Measurements from ENCODE around the gene FKBP2.

The FKBP2 gene

GRCh38 chr11:64219354-64219684, 21.6 kb upstream of the FKBP2 start:
- DNase-seq, result no peak

DNA sequence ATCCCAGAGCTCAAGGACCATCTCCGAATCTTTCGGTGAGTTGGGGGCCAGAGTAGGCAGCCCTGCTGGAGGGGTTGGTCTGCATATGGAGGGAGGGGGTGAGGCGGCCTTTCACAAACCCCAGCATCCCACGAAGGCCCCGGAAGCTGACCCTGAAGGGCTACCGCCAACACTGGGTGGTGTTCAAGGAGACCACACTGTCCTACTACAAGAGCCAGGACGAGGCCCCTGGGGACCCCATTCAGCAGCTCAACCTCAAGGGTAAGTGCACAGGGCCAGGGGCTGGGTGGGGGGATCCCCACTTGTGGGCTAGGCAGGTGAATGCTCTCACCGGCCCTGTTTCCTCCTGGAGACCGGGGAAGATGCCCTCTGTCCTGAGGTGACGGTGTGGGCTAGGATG, 21.1 kb upstream of the FKBP2 start:
- DNase-seq, result no peak

DNA sequence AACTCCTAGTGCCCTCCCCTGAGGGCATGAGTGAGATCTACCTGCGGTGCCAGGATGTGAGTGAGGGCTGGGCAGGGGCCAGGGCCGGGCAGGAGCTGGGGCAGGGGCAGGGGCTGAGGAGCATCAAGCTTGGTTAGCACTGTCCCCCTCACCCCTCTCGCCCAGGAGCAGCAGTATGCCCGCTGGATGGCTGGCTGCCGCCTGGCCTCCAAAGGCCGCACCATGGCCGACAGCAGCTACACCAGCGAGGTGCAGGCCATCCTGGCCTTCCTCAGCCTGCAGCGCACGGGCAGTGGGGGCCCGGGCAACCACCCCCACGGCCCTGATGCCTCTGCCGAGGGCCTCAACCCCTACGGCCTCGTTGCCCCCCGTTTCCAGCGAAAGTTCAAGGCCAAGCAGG, 20.6 kb upstream of the FKBP2 start:
- DNase-seq, result no peak

DNA sequence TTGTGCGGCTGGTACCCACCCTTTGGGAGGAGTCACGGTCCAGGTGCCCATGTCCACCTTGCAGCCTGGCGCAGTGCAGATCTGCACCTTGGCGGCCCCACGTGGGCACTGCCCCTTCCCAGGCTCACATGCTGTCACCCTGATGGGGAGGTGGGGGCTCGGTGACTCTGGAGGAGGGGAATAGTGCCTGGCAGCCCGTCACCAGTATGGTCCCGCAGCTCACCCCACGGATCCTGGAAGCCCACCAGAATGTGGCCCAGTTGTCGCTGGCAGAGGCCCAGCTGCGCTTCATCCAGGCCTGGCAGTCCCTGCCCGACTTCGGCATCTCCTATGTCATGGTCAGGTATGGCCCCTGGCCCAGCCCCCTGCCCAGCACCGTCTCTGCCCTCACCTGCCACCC, 20.1 kb upstream of the FKBP2 start:
- no peak for DNase-seq

DNA sequence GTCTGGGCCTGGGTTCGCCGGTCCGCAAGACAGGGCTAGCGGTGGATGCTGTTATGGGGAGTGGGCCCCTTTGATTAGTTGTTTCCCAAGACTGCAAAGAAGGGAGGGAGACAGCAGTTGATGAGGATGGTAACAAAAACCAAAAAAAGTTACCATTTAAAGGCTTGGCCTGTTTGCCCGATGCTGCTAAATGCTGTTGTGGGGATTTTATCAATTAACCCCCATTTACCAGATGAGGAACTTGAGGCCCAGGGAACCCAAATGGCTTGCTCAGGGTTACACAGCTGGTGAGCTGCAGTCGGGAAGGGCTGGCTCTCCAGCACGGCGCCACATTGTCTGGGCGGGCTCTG, 18.3 kb upstream of the FKBP2 start:
- no peak for DNase-seq

GRCh38 chr11:64223001-64223651, 17.8 kb upstream of the FKBP2 start:
- DNase-seq, result no peak

GRCh38 chr11:64224151-64224890, 16.6 kb upstream of the FKBP2 start:
- no peak for DNase-seq

- no peak for DNase-seq
Observed at GRCh38 chr11:64224891-64225607, 15.8 kb upstream of the FKBP2 start.

DNA sequence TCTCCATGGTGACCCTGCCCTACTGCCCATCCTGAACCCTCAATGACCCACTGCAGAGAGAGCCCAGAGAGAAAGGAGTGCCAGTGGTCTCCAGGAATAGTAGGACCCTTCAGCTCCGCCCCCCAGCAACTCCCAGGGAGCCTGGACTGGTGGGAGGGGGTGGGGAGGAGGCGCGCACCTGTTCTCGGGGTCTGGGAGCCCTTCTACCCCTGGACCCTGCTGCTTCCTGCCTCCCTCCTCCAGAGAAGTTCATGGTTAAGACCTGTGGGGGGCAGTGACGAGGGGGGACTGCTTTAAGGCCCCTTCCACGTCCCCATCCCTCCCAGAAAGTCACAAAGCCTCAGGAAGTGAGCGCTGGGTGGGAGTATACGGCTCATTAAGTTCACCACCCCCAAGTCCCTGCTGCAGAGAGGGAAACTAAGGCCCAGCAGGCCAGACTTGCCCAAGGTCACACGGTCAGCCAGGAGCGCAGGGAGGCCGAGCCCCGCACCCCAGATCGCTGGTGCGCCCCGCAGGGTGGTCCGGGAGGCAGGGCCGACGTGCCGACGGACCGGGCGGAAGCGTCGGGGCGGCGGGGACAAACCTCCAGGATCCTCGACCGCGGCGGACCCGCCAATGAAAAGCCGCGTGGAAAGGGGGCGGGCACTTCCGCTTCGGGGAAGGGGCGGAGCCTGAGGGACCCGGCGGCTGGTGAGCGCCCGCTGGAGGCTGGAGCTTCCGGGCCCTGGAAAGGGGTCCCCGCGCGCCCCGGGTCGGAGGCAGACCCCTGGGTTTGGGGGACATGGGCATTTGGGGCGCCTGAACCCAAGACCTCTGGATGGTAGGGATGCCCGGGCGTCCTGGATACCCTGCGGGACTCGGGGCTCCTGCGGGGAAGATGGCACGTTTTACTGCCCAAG, 15.0 kb upstream of the FKBP2 start, which contains the start of the genes NUDT22 and TRPT1:
TSS of gene NUDT22 (plus strand) at position 667 of the 899 bp plus-strand sequence. CDS start 379 bp downstream, outside the sequence.
TSS of gene TRPT1 (minus strand) at position 579 of the 899 bp plus-strand sequence. CDS start at position 253, 326 bp downstream.
- peak; percentile 57 to 94 (median 85) for DNase-seq

DNA sequence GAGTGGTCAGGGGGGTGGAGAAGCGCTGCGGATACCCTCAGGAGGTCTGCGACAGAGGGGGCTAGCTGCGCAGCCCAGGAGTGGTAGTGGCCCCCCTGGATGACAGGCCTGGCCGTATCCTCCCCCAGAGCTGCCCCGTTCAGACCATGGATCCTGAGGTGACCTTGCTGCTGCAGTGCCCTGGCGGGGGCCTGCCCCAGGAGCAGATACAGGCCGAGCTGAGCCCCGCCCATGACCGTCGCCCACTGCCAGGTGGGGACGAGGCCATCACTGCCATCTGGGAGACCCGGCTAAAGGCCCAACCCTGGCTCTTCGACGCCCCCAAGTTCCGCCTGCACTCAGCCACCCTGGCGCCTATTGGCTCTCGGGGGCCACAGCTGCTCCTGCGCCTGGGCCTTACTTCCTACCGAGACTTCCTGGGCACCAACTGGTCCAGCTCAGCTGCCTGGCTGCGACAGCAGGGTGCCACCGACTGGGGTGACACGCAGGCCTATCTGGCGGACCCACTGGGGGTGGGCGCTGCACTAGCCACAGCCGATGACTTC, 14.3 kb upstream of the FKBP2 start:
- peak in 19 of 51 donors; percentile 25 to 64 (median 43) for DNase-seq

DNA sequence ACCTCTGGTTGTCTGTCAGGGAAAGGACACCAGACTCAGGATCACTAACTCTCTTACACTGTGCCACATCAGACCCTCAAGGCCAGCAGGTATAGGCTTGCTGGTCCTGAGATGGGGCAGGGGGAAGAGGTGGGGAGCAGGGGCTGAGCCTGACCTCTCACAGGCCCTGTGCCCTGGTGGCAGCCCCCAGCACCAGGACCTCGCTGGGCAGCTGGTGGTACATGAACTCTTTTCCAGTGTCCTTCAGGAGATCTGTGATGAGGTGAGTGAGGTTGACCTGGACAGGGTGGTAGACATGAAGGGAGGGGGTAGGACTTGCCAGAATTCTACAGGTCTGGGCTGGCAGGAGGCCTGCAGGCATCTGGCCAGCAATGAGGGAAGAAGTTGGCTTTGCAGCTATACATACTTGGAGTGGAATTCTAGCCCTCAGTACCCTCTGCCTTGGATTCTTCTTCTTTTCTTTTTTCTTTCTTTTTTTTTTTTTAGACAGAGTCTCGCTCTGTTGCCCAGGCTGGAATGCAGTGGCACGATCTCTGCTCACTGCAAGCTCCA, 13.4 kb upstream of the FKBP2 start:
- no peak for DNase-seq

- DNase-seq, result no peak
Observed at GRCh38 chr11:64229090-64229743, 11.7 kb upstream of the FKBP2 start.

GRCh38 chr11:64229744-64230170, 11.1 kb upstream of the FKBP2 start:
- no peak for DNase-seq

DNA sequence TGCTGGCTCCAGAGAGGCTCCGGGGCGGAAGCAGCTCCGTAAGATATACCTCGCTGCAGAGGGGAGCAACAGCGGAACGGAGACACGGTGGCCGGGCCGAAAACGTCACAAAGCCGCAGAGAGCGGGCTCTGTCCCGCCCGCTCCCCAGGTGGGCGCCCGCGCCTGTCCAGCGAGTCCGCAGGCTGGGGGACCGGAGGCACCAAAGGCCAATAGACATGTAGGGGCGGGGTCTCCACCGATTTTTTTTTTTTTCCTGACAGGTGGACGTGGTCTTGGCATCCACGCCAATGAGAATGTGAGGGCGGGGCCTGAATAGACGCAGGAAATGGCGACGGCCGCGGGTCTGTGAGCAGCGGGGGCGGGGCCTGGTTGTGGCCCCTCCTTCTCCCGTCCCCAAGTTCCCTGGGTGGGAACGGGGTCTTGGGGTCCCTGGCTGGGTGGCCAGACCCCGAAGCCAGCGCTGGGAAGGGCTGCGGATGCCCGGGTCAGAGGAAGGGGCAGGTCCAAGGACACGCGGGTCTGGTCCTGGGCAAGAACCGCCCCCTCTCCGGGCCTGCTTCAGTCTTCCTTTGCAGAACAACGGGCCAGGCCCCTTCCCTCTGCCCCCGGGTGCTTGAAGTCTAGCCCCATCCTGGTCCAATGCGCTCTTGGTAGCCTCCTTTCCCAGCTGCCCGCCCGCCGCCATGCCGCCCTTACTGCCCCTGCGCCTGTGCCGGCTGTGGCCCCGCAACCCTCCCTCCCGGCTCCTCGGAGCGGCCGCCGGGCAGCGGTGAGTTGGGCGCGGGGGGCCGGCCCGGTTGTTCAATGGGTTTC, 10.5 kb upstream of the FKBP2 start, which contains the start of gene DNAJC4:
TSS of gene DNAJC4 (plus strand) at position 378 of the 814 bp plus-strand sequence. CDS start at position 685, 307 bp downstream.
- DNase-seq, result peak; percentile 31 to 94 (median 82)

DNA sequence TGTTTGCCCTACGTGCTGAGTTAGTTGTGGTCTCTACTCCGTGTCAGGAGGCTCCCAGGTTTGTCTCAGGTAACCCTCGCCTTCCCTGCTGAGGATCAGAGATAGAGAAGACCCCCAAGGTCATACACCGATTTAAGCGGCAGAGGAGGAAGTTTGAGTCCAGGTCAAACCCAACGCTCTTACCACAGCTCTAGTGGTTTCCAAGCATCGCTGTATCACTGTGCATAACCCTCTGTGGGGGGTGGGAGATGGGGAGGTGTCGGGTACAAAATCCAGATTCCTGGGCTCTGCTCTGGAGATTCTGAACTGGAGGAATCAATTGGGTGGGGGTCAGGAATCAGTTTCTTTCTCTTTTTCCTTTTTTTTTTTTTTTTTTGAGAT, 9.9 kb upstream of the FKBP2 start:
- no peak for DNase-seq

GRCh38 chr11:64231546-64231945, 9.3 kb upstream of the FKBP2 start:
- DNase-seq, result no peak

GRCh38 chr11:64232182-64232966, 8.5 kb upstream of the FKBP2 start:
- DNase-seq, result no peak

- no peak for DNase-seq
Observed at GRCh38 chr11:64232967-64233315, 8.0 kb upstream of the FKBP2 start.

All from hypothalamus (tissue), 51 donors.